Midbrain (tissue), 1 donor: Measurements from ENCODE around the gene ROBO1.
"Not testable (repeated sequence)": the region's sequence is repeated elsewhere in the genome, so short reads cannot be mapped to it uniquely, and the experiment has no call there.

Experiments used
- DNase-seq: peaks from one replicate; lab custom pipeline; 2025; lab: John Stamatoyannopoulos, UW

The ROBO1 gene

DNA sequence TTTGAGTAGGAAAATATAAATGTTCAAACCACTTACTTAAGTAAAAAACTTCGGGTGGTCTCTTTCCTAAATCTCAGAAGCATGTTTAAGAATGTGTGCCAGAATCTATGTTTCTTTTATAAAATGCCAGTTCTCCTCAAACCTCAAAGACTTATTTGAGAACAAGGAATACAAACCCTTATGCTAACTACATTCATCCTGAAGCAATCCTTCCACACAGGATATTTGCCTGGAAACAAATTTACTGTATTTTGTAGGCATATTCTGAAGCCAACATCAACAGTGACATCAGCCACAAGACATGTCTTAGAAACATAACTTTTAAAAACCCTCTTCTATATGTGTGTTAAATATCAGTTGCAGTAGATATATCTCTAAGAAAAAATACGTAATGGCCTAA, 1077.0 kb downstream of the ROBO1 start:
- no peak for DNase-seq

DNA sequence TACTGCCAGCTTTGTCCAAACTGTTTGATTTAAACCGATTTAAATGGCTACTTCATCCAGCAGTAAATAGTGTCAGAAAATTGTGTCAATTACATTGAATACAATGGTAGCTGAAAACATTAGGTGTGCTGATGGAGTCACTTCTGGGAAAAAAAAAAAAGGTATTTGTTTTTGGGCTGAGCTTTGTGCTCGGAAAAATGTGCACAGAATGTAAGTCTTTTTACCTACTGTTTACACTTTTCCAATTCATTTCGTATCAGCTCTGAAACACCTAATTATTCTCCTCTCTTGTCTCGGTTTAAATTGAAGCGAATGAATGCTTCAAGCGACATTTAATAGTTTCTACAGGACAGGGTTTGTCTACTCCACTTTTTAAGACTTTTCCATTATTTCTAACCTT, 1078.4 kb downstream of the ROBO1 start:
- no peak for DNase-seq

DNA sequence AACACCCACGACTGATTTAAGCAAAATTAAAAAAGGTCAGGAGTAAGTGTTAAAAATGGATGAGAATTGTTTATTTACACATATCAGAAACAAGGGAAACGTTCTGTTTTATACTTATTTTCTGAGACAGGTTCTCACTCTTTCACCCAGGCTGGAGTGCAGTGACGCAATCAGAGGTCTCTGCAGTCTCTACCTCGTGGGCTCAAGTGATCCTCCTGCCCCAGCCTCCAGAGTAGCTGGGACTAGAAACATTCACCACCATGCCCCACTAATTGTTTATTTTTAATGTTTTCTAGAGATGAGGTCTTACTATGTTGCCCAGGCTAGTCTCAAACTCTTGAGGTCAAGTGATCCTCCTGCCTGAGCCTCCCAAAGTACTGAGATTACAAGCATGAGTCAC, 1080.3 kb downstream of the ROBO1 start:
- DNase-seq, result no peak

DNA sequence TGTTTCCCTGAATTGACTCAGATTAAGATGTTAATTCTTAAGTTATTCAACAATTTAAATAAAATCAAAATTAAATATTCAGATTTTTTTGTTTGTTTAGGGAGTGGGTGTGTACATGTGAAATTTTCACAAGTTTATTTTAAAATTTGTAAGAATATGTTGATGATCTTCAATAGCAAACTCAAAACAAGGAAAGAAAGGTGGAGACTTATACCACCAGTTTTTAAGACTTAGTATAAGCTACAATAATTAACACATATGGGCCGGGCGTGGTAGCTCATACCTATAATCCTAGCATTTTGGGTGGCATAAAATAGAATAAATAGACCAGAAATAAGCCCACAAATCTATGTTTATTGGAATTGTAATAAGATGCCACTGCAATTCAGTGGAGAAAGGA, 1084.5 kb downstream of the ROBO1 start:
- DNase-seq, result no peak

GRCh38 chr3:78675119-78675805, 1092.5 kb downstream of the ROBO1 start:
- DNase-seq, result not testable (repeated sequence)

GRCh38 chr3:78670746-78671145, 1097.1 kb downstream of the ROBO1 start:
- no peak for DNase-seq

GRCh38 chr3:78670094-78670493, 1097.7 kb downstream of the ROBO1 start:
- DNase-seq, result peak; percentile 60

DNA sequence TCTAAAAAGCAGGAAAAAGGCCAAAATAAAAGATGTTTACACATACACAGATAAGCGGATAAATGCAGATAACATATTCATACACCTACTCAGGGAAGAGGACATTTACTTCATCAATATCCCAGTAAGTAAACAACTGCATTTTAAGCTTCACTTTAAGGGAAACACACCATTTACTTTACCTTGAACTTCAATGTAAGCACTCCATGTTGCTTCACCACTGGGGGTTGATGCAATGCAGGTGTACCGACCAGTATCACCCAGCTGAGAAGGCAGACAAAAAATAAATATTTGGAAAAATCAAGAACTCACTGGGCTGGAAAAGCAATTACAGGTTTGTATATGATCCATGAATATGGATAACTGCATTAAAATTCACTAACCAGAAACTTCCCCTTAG, 1099.5 kb downstream of the ROBO1 start:
- DNase-seq, result no peak

DNA sequence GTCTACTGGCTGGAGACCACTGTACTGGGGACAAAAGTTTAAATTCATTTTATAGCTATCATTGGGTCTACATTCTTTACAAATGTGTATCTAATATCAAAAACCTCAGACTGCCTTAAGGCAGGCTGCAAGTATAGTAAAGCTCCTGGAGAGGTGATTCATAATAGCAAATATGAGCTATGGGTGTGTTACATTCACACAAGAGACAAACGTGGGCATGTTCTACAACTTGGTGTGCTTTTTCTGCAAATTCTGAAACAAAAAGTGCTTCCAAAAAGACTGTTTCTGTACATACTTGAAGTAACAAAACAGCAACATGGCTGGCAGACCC, 1101.4 kb downstream of the ROBO1 start:
- DNase-seq, result no peak

DNA sequence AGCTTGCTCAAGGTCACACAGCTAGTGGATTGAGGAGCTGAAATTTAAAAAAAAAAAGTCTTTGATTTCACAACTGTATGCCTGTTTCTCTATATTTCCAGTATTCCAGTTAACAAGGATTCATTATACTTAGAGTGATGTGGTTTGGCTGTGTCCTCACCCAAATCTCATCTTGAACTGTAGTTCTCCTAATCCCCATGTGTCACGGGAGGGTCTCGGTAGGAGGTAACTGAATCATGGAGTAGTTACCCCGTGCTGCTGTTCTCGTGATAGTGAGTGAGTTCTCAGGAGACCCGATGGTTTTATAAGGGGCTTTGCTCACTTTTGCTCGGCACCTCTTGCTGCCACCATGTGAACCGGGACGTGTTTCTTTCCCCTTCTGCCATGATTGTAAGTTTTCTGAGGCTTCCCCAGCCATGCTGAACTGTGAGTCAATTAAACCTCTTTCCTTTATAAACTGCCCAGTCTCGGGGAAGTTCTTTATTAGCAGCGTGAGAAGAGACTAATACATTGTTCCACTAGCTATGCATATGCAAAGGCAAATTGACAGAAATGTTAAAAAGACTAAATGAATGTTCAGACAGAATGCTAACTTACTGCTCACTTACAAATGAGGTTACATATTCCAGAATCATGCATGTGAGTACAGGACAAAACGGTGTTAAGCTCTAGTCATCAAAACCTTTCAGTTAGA, 1101.9 kb downstream of the ROBO1 start:
- DNase-seq, result no peak

DNA sequence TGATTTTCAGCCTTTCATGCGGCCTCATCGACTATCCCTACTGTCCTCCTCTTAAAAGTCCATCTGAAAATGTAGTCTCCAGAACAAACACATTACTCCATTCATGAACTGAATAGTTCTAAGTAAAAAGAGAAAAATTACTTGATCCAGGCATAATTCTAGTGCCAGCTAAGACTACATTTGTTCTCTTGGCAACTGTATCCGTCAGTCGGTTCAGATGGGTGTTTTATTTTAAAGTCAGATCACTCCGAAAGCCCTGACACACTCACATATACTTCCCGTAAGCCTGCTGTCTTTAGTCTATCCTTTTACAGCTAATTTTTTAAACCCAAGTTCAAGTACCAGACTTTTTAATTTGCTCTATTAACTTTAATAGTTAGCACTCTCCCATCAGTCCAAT, 1102.7 kb downstream of the ROBO1 start:
- no peak for DNase-seq

- no peak for DNase-seq
These were observed 1106.8 kb downstream of the ROBO1 start for GRCh38 chr3:78660957-78661356.

- peak; percentile 63 for DNase-seq
These were observed 1108.3 kb downstream of the ROBO1 start for GRCh38 chr3:78659386-78659987.

DNA sequence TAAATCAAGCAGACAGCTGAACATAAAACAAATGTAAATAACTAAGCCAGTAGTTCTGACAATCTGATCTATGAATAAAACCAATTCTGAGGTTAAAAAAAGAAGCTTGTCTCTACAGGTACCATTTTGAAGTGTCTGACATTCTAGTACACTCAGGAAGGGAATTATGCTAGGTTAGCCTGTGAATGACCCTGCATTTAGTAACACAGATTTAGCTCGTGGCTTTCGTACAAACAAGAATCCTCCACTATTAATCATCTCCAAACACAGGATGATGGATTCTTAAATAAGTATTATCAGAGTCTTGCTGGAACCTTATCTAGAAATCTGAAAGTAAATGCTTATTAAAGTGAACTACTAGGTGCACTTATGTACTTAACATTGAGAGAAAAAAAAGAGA, 1120.1 kb downstream of the ROBO1 start:
- no peak for DNase-seq

DNA sequence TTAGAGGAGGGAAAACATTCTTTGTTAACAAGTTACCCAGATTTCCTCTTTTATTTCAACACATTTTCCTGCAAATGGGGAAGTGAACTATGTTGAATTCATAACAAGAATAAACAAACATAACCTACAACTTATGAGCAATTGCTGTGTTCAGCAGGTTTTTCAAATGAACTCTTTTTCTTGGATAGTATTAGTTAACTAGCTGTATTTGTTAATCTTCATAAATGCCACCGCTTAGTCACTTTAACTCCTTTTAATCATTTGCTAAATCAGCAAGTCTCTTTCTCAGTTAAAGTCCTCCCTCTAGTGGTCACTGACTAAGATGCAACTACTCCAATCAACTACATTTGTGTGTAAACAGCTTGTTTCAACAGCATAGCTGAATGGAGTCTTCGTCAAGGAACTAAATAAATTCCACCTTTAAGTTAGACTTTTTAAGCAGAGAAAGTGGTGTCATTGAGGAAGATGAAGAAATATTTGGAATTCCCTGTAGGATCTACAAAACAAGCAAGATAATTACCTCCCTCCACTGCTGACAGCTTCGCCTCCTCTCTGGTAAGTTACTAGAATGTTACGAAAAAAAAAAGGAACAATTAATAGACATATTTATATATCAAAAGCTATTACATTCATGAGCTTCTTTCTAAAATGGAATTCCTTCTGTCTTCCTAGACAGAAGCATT, 1122.0 kb downstream of the ROBO1 start:
- peak; percentile 81 for DNase-seq

GRCh38 chr3:78644847-78645246, 1123.0 kb downstream of the ROBO1 start:
- DNase-seq, result no peak

- no peak for DNase-seq
These were observed 1125.4 kb downstream of the ROBO1 start for GRCh38 chr3:78642226-78643035.

- no peak for DNase-seq
These were observed 1126.1 kb downstream of the ROBO1 start for GRCh38 chr3:78641703-78642102.

- DNase-seq, result no peak
These were observed 1133.5 kb downstream of the ROBO1 start for GRCh38 chr3:78634316-78634715.

- DNase-seq, result no peak
These were observed 1134.2 kb downstream of the ROBO1 start for GRCh38 chr3:78633626-78634025.

- DNase-seq, result no peak
These were observed 1134.8 kb downstream of the ROBO1 start for GRCh38 chr3:78632925-78633553.

- no peak for DNase-seq
These were observed 1138.3 kb downstream of the ROBO1 start for GRCh38 chr3:78629544-78629943.
